Astrocyte of the cerebellum (primary cell): Measurements from ENCODE around the gene EPHB6.

ENCODE experiments used
- DNase-seq: peaks from one replicate; pipeline ENCODE4 v3.0.0-alpha.2; 2011; ENCODE audit warnings: low read depth
- H3K4me3 ChIP-seq: 2 replicates; pipeline ENCODE4 v1.5.1; 2011; ENCODE audit warnings: mild to moderate bottlenecking, low read depth, low read length, moderate library complexity
- CTCF ChIP-seq: IDR thresholded peaks from 2 replicates; pipeline ENCODE4 v1.5.1; 2012; ENCODE audit warnings: low read length, low read depth, moderate library complexity, mild to moderate bottlenecking; ENCODE audit errors: missing control alignments
- in situ Hi-C: cut with HindIII; loops from 2 replicates; pipeline ENCODE4 v1.10.0; 2017; ENCODE audit warnings: low sequenced_read_pairs

Gene EPHB6

DNA sequence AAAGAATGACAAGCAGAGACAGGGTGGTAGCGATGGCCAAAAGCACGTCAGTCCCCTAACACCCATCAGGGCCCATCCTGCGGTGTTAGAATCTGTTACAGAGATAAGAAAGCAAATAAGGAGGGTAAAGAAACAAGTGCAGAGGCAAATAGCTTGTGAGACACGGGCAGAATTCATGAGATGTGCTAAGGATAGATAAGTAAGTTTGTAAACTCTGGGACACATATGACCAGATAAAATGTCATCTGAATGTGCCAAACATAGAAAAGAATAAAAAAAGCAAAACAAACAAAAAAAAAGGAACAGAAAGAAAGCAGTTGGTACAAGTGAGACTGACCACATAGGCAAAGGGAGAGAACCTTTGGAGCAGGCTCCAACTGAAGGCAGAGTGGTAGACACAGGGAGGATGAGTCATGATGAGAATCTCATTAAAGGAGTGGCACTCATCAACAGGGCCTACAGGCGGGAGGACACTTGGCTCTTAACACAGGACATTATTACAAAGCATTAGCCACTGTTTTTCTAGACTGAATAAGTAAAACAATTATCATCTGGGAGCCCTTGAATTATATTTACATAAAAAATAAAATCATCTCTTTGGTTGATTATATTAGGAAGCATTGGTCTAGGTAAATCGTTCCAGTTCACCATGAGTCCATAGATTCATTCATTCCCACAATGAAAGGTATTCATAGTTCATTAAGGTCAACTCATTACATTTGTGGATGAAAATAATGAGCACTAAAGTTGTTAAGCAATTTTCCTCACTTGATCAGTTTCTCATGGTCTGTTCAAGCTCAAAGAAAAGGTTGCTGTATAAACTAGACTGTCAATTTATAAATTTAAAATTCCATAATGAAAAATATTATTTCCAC, 21.5 kb upstream of the EPHB6 start:
- in situ Hi-C loops: no loop called here
- DNase-seq: no peak
- TF ChIP-seq CTCF: no peak
- H3K4me3 ChIP-seq: no peak overlapping the region

- TF ChIP-seq CTCF: no peak
- in situ Hi-C loops: no loop called here
- DNase-seq: no peak
- no peak overlapping the region for H3K4me3 ChIP-seq
Measured at GRCh38 chr7:142835487-142835886, 19.4 kb upstream of the EPHB6 start.

DNA sequence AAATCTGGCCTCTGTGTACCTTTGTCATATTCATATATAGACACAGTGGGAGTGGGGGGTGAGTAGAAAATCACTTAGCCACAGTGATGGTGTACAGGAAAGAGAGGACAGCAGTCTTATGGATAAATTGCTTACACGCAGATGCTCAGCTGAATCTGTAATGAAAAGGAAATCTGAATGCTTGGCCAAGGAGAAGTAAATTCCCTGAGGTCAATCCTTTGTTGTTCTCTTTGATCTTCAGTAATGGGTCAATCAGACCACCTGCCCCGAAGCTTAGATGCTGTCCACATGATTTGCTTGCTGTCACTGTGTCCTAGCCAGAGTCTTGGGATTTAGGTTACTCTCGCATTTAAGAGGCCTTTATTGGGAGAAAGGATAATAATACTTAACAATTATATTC, 18.4 kb upstream of the EPHB6 start:
- no peak overlapping the region for H3K4me3 ChIP-seq
- no peak for TF ChIP-seq CTCF
- in situ Hi-C loops: no loop called here
- DNase-seq: no peak

- no peak for DNase-seq
- TF ChIP-seq CTCF: no peak
- in situ Hi-C loops: no loop called here
- H3K4me3 ChIP-seq: no peak overlapping the region
Measured at GRCh38 chr7:142838461-142839213, 16.2 kb upstream of the EPHB6 start.

- in situ Hi-C loops: no loop called here
Measured at GRCh38 chr7:142842251-142842766, 12.6 kb upstream of the EPHB6 start.

More at GRCh38 chr7:142842251-142842766, 12.6 kb upstream of the EPHB6 start:
- no peak for TF ChIP-seq CTCF
- no peak for DNase-seq
- no peak overlapping the region for H3K4me3 ChIP-seq
